Activated B cell treated with CpG ODN at 0.5 μM for 24 hours (primary cell): ENCODE results near the gene CCDC34. TPM values are rescaled to one million over a fixed set of nuclear protein-coding genes. Genes with fewer than 3 reads are reported as not detected.

Experiments used
- ATAC-seq: fragments of 200-7000 bp; cut with Tn5 transposase; one replicate; pipeline ENCODE4 v1.10.0; 2021; ENCODE audit warnings: low read depth, mild to moderate bottlenecking, moderate library complexity
- CTCF ChIA-PET: fragments of 350-600 bp; sonication (Branson Sonifier 250); formaldehyde crosslinking; loops from one replicate; lab custom pipeline; 2021; ENCODE audit warnings: antibody characterized with exemption; lab: Charles Lee
- POLR2A ChIA-PET: fragments of 350-600 bp; sonication (Branson Sonifier 250); formaldehyde crosslinking; loops from one replicate; lab custom pipeline; 2021; ENCODE audit warnings: antibody characterized with exemption; lab: Charles Lee
- DNase-seq: peaks from one replicate; pipeline ENCODE4 v3.0.0; 2022
- H3K27ac Mint-ChIP-seq: one replicate; pipeline ENCODE4 v1.8.0; 2020; ENCODE audit warnings: mixed read lengths
- H3K27me3 Mint-ChIP-seq: one replicate; pipeline ENCODE4 v1.8.0; 2021; ENCODE audit warnings: mixed read lengths
- H3K36me3 Mint-ChIP-seq: one replicate; pipeline ENCODE4 v1.8.0; 2021; ENCODE audit warnings: low read depth, mixed read lengths
- H3K4me1 Mint-ChIP-seq: one replicate; pipeline ENCODE4 v1.8.0; 2021; ENCODE audit warnings: mixed read lengths
- H3K4me3 Mint-ChIP-seq: one replicate; pipeline ENCODE4 v1.8.0; 2020; ENCODE audit warnings: mild to moderate bottlenecking, mixed read lengths
- H3K9me3 Mint-ChIP-seq: one replicate; pipeline ENCODE4 v1.8.0; 2020; ENCODE audit warnings: mixed read lengths
- CTCF ChIP-seq: fragments of 200-600 bp; IDR thresholded peaks from one replicate; pipeline ENCODE4 v1.8.0; 2022; ENCODE audit warnings: antibody characterized with exemption, mild to moderate bottlenecking
- intact Hi-C: fragments of 100-400 bp; cut with micrococcal nuclease; formaldehyde crosslinking; loops from one replicate; pipeline ENCODE4 v1.15.1; 2024
- total RNA-seq: library from RNA; stranded (reverse); gene quantifications from 2 replicates; pipeline ENCODE4 v1.2.3, GENCODE V29; 2022

Gene CCDC34
- total RNA-seq, 1 donor from 2014 or later = 3.7 TPM

- CTCF ChIA-PET = no interaction called here
- no peak for TF ChIP-seq CTCF
- DNase-seq = no peak
- Mint-ChIP-seq H3K9me3 (no peaks in the 10 kb centered on the region), H3K4me3 (no peak overlapping the region), H3K36me3 (no peaks in the 10 kb centered on the region), H3K27me3 (peaks cover 2% of the 10 kb centered on the region), H3K27ac (no peak overlapping the region), H3K4me1 (no peaks in the 10 kb centered on the region)
- POLR2A ChIA-PET = no interaction called here
- intact Hi-C loops = no loop called here
- no peak for ATAC-seq
Observed at GRCh38 chr11:27310707-27311106, 52.3 kb downstream of the CCDC34 start.

GRCh38 chr11:27310182-27310581 lies 52.8 kb downstream of the CCDC34 start:
- ATAC-seq (no peak), DNase-seq (no peak)
- Mint-ChIP-seq H3K4me1 (no peaks in the 10 kb centered on the region), H3K4me3 (no peak overlapping the region), H3K27me3 (peaks cover 2% of the 10 kb centered on the region), H3K36me3 (no peaks in the 10 kb centered on the region), H3K27ac (no peak overlapping the region), H3K9me3 (no peaks in the 10 kb centered on the region)
- CTCF ChIA-PET = no interaction called here
- POLR2A ChIA-PET = no interaction called here
- intact Hi-C loops = no loop called here
- no peak for TF ChIP-seq CTCF

- intact Hi-C loops = no loop called here
- Mint-ChIP-seq H3K4me3 (no peak overlapping the region), H3K27me3 (peaks cover 2% of the 10 kb centered on the region), H3K4me1 (no peaks in the 10 kb centered on the region), H3K27ac (no peak overlapping the region), H3K36me3 (no peaks in the 10 kb centered on the region), H3K9me3 (no peaks in the 10 kb centered on the region)
- no peak for ATAC-seq
- no peak for TF ChIP-seq CTCF
- ChIA-PET CTCF (no interaction called here), POLR2A (no interaction called here)
- DNase-seq = no peak
Observed at GRCh38 chr11:27309046-27309445, 54.0 kb downstream of the CCDC34 start.

- Mint-ChIP-seq H3K9me3 (no peaks in the 10 kb centered on the region), H3K4me3 (no peak overlapping the region), H3K27ac (no peak overlapping the region), H3K36me3 (no peaks in the 10 kb centered on the region), H3K4me1 (no peaks in the 10 kb centered on the region), H3K27me3 (peaks cover 2% of the 10 kb centered on the region)
- ChIA-PET CTCF (no interaction called here), POLR2A (no interaction called here)
- intact Hi-C loops = no loop called here
- DNase-seq = no peak
- TF ChIP-seq CTCF = no peak
- ATAC-seq = no peak
Observed at GRCh38 chr11:27307232-27307631, 55.8 kb downstream of the CCDC34 start.

GRCh38 chr11:27305751-27306150 lies 57.3 kb downstream of the CCDC34 start:
- Mint-ChIP-seq H3K27ac (no peak overlapping the region), H3K27me3 (peaks cover 2% of the 10 kb centered on the region), H3K4me3 (no peak overlapping the region), H3K9me3 (no peaks in the 10 kb centered on the region), H3K4me1 (no peaks in the 10 kb centered on the region), H3K36me3 (no peaks in the 10 kb centered on the region)
- DNase-seq = no peak
- no peak for TF ChIP-seq CTCF
- ATAC-seq = no peak
- POLR2A ChIA-PET = no interaction called here
- intact Hi-C loops = no loop called here
- CTCF ChIA-PET = interaction anchor here (0.6 kb wide), 1 partner anchor 10 kb away, joined by 3 read pairs; no protein-coding TSS in a partner anchor
